Type B pancreatic cell (in vitro differentiated cells): Measurements from ENCODE around the gene KRTAP10-10. TPM values are rescaled to one million over a fixed set of nuclear protein-coding genes. Genes with fewer than 3 reads are reported as not detected.
A peak's percentile ranks its signal among the peaks of the same experiment; 100 is the strongest.

Experiments used
- DNase-seq: peaks from one replicate; pipeline ENCODE4 v3.0.0; 2021; ENCODE audit warnings: mixed read lengths; ENCODE audit not compliant: unreplicated experiment; ENCODE audit errors: extremely low spot score
- H3K27ac Mint-ChIP-seq: 2 replicates; pipeline ENCODE4 v1.8.0; 2021; ENCODE audit warnings: mild to moderate bottlenecking, mixed read lengths
- H3K27me3 Mint-ChIP-seq: 2 replicates; pipeline ENCODE4 v1.8.0; 2021; ENCODE audit warnings: mixed read lengths
- H3K36me3 Mint-ChIP-seq: 2 replicates; pipeline ENCODE4 v1.8.0; 2021; ENCODE audit warnings: mixed read lengths
- H3K4me1 Mint-ChIP-seq: one replicate; pipeline ENCODE4 v1.8.0; 2021; ENCODE audit warnings: mixed read lengths; ENCODE audit not compliant: unreplicated experiment
- H3K4me3 Mint-ChIP-seq: 2 replicates; pipeline ENCODE4 v1.8.0; 2021; ENCODE audit warnings: mild to moderate bottlenecking, mixed read lengths
- H3K9me3 Mint-ChIP-seq: 2 replicates; pipeline ENCODE4 v1.8.0; 2021; ENCODE audit warnings: mixed read lengths
- CTCF ChIP-seq: fragments of 200-600 bp; sonication (generic); conservative IDR thresholded peaks from 2 replicates; pipeline ENCODE4 v1.5.0; 2021; ENCODE audit warnings: antibody characterized with exemption, mild to moderate bottlenecking
- total RNA-seq: library from RNA; stranded (reverse); gene quantifications from 2 replicates; pipeline ENCODE4 v1.2.1, GENCODE V29; 2021; ENCODE audit warnings: low replicate concordance

The KRTAP10-10 gene
- total RNA-seq, 1 donor from 2014 or later: not detected

- no peak for TF ChIP-seq CTCF
- H3K4me3 Mint-ChIP-seq: no peak overlapping the region
- no peaks in the 10 kb centered on the region for H3K27me3 Mint-ChIP-seq
- H3K9me3 Mint-ChIP-seq: peaks cover 13% of the 10 kb centered on the region
- peak; percentile 61 for DNase-seq
- no peaks in the 10 kb centered on the region for H3K36me3 Mint-ChIP-seq
- H3K27ac Mint-ChIP-seq: no peak overlapping the region
- H3K4me1 Mint-ChIP-seq: no peaks in the 10 kb centered on the region
Observed at GRCh38 chr21:44653656-44654575, 16.8 kb downstream of the KRTAP10-10 start.

- peak; percentile 50 for DNase-seq
- TF ChIP-seq CTCF: no peak
- Mint-ChIP-seq H3K9me3 (peaks cover 13% of the 10 kb centered on the region), H3K4me3 (no peak within 1 kb of the TSS), H3K27ac (no peak within 1 kb of the TSS), H3K36me3 (no peaks in the 10 kb centered on the region), H3K4me1 (no peaks in the 10 kb centered on the region), H3K27me3 (no peaks in the 10 kb centered on the region)
Observed at GRCh38 chr21:44654576-44655175, 17.5 kb downstream of the KRTAP10-10 start, which contains the start of gene KRTAP12-4. TSS of gene KRTAP12-4 (minus strand) at chr21:44654659. CDS start at chr21:44654614, 45 bp downstream.

GRCh38 chr21:44656868-44657267 is 19.7 kb downstream of the KRTAP10-10 start:
- no peak for TF ChIP-seq CTCF
- H3K27ac Mint-ChIP-seq: no peak overlapping the region
- no peak overlapping the region for H3K4me3 Mint-ChIP-seq
- DNase-seq: peak; percentile 40
- H3K9me3 Mint-ChIP-seq: peaks cover 13% of the 10 kb centered on the region
- no peaks in the 10 kb centered on the region for H3K27me3 Mint-ChIP-seq
- H3K4me1 Mint-ChIP-seq: no peaks in the 10 kb centered on the region
- no peaks in the 10 kb centered on the region for H3K36me3 Mint-ChIP-seq

GRCh38 chr21:44657635-44658540 is 20.7 kb downstream of the KRTAP10-10 start, which contains the start of gene KRTAP12-3:
TSS of gene KRTAP12-3 (plus strand) at chr21:44657932. CDS start at chr21:44657980, 48 bp downstream.
- Mint-ChIP-seq H3K27ac (no peak within 1 kb of the TSS), H3K4me3 (no peak within 1 kb of the TSS), H3K27me3 (no peaks in the 10 kb centered on the region), H3K4me1 (no peaks in the 10 kb centered on the region), H3K36me3 (no peaks in the 10 kb centered on the region), H3K9me3 (peaks cover 13% of the 10 kb centered on the region)
- TF ChIP-seq CTCF: no peak
- peak; percentile 27 for DNase-seq

GRCh38 chr21:44658541-44658910 is 21.4 kb downstream of the KRTAP10-10 start:
- DNase-seq: peak; percentile 22
- H3K27me3 Mint-ChIP-seq: no peaks in the 10 kb centered on the region
- H3K27ac Mint-ChIP-seq: no peak overlapping the region
- H3K9me3 Mint-ChIP-seq: peaks cover 13% of the 10 kb centered on the region
- no peaks in the 10 kb centered on the region for H3K36me3 Mint-ChIP-seq
- no peaks in the 10 kb centered on the region for H3K4me1 Mint-ChIP-seq
- H3K4me3 Mint-ChIP-seq: no peak overlapping the region
- TF ChIP-seq CTCF: no peak
